NCI-H146 treated with DMSO at 0.1 percent for 48 hours (cell line): ENCODE results near the gene MAPKAP1.
"Not testable (repeated sequence)": the region's sequence is repeated elsewhere in the genome, so short reads cannot be mapped to it uniquely, and the experiment has no call there.

Experiments
- DNase-seq: peaks from one replicate; lab custom pipeline; 2025; ENCODE audit not compliant: unreplicated experiment; lab: John Stamatoyannopoulos, UW

Gene MAPKAP1

DNA sequence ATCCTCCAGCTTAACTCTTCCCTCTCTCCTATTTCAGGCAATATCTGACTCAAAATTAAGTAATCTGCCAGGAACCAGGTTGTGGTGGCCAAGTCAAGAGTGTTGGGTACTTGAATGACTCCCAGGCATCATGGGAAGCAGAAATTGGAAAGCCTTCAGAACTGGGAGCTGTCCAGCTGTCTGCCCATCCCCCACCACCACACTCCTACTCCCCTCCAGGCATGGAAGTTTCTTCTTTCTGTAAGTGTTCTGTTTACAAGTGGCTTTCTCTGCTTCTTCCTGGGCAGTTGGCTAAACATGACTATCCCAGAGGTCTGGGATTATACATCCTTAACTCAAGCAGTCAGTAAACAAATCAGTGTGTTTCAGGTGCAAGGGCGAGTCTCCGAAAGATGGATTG is 25.6 kb upstream of the MAPKAP1 start:
- DNase-seq = no peak

DNA sequence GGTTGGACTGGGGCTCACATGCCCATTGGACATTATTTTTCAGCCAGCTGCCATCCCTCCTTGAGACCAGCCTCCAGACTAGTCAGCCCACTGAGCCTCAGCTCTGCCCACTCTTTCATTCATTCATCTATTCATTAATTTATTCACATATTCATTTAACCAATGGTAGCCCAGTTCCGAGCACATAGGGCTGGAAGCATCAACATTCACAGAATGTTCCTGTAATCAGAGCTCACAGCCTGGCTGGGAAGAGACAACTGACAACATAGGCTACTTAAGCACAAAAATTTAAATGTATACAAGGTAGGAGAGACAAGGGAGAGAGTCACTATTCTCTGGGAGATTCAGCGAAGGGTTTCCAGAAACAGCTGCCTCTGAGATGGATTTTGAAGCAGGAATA is 23.2 kb upstream of the MAPKAP1 start:
- DNase-seq = no peak

DNA sequence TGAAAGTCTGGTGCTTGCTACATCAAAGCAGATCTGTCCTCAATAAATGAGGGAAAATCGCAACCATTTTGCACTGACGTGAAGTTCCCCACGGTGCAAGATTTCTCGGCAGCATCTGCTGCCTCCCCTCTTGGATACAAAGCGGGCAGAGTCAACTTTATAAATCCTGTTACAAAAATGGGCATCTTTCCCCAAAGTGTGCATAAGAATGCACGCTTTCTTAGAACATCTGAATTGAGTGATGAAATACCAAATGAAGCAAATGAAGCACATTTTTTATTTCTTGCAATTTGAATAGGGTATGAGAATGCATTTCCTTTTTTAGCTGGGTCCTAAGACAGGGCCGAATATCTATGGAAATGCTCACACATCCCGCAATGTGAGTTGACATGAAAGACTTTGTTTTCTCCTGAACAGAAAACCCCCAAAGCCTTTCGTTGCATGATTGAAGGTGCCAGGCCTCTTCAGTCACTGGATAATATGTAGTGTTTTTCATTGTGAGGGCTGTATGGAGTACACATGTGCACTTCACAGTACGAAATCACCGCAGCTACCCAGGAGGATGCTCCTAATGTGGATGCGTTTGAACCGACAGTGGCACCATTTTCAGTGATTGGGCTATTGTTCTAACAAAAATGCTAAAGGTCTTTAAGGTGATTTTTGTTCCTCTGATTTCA is 19.6 kb upstream of the MAPKAP1 start:
- DNase-seq = no peak

DNA sequence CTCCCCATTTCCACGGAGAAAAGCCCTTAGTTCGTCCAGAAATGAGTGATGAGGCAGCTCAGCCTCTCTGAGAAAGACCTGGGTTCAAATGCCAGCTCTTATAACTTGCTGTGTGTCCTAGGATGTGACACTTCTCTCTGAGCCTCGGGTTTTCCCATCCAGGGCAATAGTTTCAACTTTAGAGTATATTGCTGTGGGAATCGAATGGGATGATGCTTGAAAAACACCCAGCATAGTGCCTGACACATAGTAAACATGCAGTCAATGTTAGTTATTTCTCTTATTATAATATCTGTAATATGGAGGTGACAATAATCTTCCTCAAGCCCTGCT is 430 bp upstream of the MAPKAP1 start:
- no peak for DNase-seq

DNA sequence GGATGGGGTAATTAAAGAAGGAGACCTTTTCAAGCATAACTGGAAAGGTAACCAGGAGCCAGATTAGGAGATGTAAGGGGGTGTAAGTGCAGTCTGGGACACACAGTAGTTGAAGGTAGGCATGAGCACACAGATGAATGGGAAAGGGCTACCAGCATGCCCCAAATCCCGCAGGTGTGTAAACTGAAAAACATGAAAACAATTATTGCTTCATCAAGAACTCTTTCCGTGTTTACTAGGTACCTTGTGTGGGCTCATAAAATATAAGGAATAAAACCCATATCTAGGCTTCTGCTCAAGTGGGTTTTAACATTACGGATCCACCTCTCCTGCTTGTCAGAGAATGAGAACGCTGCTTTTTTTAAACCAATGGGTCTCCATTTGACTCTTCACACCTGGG is 1.1 kb downstream of the MAPKAP1 start:
- no peak for DNase-seq

DNA sequence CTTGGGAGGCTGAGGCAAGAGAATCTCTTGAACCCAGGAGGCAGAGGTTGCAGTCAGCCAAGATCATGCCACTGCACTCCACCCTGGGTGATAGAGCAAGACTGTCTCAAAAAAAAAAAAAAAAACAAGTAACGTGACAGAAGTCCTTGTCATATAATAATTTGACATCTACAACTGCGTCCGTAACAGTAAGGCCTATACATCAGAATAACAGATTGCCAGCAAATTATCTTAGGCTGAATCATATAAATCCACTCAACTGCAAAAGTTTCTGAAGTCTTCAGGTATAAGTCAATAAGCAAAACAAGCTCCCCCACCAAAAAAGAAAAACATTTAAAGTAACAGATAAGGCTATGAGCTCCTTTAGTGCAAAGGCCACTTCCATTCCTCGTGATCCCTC is 3.3 kb downstream of the MAPKAP1 start:
- no peak for DNase-seq

DNA sequence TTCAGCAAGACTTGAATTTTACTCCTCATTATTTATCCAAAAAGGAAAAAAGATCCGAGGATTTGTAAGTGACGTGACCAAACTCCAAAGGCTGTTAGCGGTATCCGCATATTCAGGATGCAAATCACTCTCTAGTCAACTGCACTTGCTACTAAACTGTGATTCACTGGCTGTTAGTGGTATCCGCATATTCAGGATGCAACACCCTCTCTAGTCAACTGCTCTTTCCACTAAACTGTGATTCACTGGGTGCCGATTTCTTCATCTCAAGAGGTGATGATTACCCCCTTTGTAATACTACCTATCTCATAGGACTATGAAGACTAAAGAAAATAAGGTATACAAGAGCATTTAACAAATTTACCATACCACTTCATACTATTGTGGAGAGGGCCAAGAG is 5.7 kb downstream of the MAPKAP1 start:
- no peak for DNase-seq

DNA sequence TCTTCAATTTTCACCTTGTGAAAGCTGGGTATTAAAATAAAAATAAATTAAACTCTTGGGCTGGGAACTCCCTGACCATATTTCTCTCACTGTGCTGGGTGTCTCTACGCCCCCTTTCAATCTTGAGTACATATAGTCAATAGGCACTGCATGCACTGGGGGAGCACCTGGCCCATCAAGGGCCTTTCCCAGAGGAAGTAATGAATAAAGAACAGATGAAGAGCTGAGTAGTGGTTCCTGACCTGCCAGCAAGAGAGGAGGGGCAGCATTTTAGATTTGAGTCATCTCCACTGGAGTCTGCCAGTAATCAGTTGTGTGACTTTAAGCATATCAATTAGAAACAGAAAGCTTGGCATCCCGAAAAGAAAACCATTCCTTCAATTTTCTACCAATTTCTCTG is 6.2 kb downstream of the MAPKAP1 start:
- DNase-seq = no peak

DNA sequence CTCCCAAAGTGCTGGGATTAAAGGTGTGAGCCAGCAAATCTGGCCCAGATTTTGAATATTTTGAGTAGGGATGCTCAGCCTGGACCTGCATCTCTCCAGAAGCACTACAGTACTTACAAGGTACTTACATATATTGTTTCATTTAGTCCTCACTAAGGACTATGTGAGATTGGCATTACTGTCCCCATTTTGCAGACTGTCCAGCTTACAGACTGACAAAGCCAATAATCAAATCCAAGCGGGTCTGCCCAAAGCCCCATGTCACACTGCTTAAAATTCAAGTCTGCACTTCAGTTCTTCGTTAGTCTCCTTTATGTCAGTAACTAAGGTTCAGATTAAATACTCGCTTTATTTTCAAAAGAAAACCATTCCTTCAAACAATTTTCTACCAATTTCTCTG is 7.1 kb downstream of the MAPKAP1 start:
- no peak for DNase-seq

DNA sequence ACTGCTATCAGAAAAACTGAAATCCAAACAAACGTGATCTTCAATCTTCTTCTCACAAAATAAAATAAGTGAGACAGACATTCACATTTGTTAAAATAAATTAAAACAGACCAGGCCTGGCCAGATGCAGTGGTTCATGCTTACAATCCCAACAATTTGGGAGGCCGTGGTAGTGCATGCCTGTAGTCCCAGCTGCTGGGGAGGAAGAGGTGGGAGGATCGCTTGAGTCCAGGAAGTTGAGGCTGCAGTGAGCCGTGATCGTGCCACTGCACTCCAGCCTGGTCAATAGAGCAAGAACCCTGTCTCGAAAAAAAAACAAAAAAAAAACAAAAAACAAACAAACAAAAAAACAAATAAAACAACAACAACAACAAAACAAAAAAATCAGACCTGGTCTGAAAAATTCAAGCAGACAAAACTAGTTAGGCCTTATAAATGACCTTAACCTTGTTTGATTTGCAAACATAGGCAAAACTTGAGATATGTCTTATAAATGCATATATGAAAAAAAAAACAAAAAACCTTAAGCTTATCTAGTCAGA is 10.8 kb downstream of the MAPKAP1 start:
- DNase-seq = no peak

DNA sequence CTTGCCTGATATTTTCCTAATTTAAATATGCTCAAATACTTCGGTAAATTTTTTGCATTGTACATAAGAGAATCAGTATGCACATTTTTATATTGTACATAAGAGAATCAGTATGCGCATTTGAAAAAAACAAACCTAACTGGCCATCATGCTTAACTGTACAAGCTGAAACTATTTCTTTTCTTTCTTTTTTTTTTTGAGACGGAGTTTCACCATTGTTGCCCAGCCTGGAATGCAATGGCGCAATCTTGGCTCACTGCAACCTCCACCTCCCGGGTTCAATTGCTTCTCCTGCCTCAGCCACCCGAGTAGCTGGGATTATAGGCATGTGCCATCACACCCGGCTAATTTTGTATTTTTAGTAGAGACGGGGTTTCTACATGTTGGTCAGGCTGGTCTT is 11.5 kb downstream of the MAPKAP1 start:
- not testable (repeated sequence) for DNase-seq

DNA sequence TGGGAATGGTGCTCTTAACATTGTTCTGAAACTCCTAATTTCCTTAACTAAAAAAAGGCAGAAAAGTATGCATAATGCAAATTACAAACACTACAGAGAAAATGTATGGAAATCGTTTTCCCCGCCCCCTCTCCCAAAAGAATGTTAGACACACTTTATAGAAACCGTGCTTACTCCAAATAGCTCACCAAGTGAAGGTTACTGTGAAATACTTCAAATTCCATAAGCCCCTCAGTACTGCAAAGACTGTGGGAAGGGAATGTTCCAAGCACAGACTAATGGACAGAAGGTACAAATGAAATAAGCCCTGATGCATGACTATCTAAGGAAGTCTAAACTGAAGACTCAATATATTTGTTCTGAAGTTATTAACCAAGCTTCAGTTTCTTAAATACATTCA is 12.5 kb downstream of the MAPKAP1 start:
- no peak for DNase-seq

DNA sequence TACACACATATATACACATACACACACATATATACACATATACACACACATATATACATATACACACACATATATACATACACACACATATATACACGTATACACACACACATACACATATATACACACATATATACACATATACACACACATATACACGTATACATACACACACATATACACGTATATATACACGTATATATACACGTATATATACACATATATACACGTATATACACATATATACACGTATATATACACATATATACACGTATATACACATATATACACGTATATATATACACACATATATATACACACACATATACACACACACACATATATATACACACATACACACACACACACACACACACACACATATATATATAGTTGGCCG is 13.5 kb downstream of the MAPKAP1 start:
- DNase-seq = not testable (repeated sequence)

DNA sequence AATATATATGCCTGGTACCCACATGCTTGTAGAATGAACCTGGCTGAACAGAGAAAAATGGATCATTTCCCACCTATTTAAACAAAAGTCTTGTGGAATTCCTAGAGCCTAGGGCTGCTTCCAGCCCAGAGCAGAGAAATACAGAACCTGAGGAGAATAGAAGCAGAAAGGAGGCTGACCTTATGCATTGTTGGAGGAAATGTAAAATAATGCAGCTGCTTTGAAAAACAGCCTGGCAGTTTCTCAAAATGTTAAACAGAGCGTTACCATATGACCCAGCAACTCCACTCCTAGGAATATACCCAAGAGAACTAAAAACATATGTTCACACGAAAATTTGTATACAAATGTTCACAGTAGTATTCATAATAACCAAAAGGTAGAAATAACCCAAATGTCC is 15.1 kb downstream of the MAPKAP1 start:
- no peak for DNase-seq

DNA sequence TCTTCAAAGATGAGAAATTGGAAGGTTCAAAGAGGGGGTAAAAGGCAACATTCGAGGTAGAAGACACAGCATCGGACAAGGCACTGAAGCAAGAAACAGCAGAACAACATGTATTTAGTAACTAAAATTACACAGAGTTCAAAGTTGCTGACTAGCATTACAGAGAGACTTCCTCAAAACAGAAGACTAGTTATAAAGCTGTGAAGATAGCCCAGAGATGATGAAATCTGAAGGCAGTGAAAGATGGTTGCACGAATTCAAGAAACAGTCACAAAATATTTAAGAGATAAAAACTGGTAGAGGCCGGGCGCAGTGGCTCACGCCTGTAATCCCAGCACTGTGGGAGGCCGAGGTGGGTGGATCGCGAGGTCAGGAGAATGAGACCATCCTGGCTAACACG is 16.3 kb downstream of the MAPKAP1 start:
- no peak for DNase-seq

DNA sequence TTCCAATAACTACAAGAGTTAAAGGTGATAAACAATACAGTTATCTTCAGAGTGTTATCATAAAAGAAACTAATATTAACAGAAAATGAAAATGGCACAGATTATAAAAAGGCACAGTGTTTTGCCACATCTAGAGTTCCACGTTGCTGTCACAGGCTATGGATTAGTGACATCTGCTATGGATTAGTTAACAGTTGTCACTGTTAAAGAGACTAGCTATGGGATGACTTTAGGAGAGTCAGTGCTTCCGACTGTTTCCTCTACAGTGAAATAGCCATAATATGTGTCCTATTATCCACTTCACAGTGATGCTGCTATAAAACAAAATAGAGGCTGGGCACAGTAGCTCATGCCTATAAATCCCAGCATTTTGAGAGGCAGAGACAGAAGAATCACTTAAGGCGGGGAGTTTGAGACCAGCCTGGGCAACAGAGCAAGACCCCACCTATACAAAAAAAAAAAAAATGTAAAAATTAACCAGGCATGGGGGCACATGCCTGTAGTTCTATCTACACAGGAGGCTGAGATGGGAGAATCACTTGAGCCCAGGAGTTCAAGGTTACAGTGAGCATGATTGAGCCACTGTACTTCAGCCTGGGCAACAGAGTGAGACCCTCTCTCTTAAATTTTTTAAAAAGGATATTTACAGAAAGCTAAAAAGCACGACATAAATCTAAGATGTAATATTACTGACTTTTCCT is 19.7 kb downstream of the MAPKAP1 start:
- no peak for DNase-seq

DNA sequence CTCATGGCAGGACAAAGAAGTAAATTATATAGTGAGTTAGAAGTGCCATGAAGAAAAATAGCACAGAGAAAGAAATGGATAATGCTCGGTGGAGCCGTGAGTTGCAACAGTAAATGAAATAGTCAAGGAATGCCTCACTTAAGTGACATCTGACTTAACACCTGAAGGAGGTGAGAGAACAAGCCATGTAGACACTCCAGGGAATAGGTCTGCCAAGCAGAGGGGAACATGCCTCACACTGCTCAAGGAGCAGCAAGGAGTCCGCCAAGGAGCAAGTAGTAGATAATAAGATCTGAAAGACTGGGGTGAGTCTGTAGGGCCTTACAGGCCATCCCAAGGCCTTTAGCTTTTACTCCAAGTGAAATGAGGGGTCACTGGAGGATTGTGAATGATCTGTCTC is 21.8 kb downstream of the MAPKAP1 start:
- DNase-seq = no peak

DNA sequence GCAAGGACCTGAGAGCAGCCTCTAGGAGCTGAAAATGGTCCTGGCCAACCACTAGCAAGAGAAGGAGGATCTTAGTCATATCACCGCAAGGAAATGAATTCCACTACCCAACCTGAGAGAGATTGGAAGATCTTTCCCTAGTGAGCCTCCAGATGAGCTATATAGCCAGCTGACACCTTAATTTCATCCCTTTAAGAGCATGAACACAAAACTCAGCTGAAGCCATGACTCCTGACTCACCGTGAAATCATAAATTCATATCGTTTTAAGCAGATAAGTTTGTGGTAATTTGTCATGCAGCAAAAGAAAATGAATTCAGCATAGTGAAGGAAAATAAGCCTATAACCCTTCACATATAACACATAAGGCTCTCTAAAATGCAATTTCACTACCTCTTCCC is 23.5 kb downstream of the MAPKAP1 start:
- no peak for DNase-seq

DNA sequence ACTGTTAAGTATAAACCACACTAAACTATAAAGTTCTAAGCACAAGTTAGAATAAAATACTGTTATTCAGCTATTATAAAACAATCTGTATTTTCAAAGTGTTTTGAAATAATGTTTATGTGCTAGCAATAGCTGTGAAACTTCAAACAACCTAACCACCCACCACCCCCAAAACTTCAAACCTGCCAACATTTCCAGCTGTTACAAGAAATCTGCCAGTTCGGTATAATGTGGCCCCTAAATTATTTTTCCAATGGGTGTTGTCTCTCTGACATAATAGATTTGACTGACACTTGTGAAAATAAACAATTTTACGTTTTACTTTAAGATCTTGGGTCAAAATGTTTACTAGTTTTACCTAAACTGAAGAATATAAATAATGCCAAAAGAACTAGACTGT is 24.7 kb downstream of the MAPKAP1 start:
- DNase-seq = no peak

DNA sequence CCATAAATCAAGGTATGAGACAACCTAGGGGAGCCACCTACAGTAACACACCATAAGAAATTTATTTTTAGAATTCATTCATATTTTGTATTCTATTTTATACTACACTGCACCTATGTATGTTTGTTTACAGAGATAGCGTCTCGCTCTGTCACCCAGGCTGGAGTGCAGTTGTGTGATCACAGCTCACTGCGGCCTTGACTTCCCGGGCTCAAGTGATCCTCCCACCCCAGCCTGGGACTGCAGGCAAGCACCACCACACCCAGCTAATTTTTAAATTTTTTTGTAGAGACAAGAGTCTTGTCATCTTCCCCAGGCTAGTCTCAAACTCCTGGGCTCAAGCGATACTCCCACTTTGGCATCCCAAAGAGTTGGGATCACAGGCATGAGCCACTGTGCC is 25.4 kb downstream of the MAPKAP1 start:
- no peak for DNase-seq

DNA sequence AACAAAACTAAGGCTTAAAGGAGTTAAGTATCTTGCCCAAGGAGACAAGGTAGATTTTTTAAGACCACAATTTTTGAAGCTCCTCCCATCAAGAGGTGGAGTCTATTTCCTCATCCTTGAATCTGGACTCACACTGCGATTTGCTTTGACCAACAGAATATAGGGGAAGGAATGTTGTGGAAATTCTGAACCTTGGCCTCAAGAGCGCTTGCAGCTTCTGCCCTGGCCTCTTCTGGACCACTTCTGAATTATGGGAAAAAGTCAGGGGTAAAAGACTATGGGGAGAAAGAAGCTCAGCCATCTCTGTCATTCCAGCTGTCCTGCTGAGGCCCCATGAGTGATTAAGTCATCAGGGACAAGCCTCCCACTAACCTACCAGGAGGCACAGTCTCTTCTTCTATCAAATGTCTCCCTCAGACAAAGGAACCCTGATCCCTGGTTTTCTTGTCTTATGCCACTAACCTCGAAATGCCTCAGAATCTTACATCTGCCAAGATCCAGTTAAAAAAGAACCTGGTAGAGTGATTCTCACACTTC is 25.9 kb downstream of the MAPKAP1 start:
- DNase-seq = no peak

DNA sequence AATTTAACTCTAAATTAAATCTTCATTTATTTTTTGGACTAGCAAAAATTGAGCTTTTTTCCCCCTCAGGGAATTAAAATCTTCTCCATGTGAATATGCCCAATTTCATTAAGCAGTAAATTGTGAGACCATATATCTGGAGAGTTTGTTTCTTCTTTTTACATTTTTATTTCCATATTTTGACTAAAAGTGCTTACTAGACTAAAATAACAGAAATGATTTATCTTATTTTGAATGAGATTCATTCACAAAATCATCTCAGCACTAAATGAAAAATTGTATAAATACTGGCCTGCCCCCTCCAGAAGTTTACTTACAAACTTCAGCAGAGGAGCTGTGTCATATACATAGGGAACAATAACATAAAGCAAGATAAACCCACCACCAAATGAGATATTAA is 26.6 kb downstream of the MAPKAP1 start:
- DNase-seq = no peak
